ENCODE results near the gene IRX6.

IRX6 gene

DNA sequence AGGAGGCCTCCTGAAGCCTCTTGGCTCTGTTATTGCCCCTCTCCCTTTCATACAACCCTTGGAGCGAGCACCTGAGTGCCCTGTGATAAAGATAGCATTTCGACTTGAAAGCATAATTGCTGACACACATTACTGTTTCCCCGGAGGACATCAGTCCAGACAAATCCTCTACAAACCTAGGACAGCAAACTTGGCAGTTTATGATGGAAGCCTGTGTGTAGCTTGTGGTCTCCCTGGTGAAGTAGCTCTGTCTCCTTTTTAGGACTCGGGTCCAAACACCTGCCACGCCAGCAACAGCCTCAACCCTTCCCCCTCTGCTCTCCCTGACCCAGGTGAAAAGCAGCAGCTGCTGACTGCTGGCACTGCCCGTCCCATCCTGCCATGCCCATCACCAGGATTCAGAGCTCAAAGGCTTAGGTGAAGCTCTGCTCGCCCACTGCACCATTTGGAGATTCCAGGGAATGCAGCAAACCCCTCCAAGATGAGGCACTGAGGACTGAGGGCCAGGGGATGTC lies 55.9 kb downstream of the IRX6 start:
- Histone ChIP-seq H4K20me1 (ENCODE audit: insufficient read depth) (no peaks in the 10 kb centered on the region), H3K4me2 (no peak overlapping the region), H3K4me1 (ENCODE audit: low read depth, poor library complexity, severe bottlenecking) (no peaks in the 10 kb centered on the region), H3K9ac (no peak overlapping the region), H3K36me3 (ENCODE audit: insufficient read depth) (no peaks in the 10 kb centered on the region), H3K4me3 (IDR thresholded peaks at IDR 0.05; ENCODE audit: insufficient read depth, low read depth, low read length) (no peak overlapping the region), H3K27ac (no peak overlapping the region), H3K27me3 (ENCODE audit: insufficient read depth, low read depth) (no peaks in the 10 kb centered on the region), H3K79me2 (ENCODE audit: insufficient read depth, low read depth) (no peaks in the 10 kb centered on the region), H2AFZ (ENCODE audit: low read depth) (no peak overlapping the region)
- TF ChIP-seq CTCF (conservative IDR thresholded peaks at IDR 0.05; ENCODE audit: low read depth, low read length): no peak
